Endothelial cell of umbilical vein (primary cell): ENCODE results near the gene EGLN1.

Source experiments
- CTCF ChIP-seq, 2 donors: IDR thresholded peaks; 1 replicate in 1 of 2; 2 replicates in 1 of 2; pipeline ENCODE4 v1.5.1; 2011; ENCODE audit warnings: low read length in 2 of 2, mild to moderate bottlenecking in 2 of 2, moderate library complexity in 2 of 2, control low read depth in 1 of 2, inconsistent platforms in 1 of 2, low read depth in 1 of 2; ENCODE audit not compliant: insufficient read depth in 1 of 2; ENCODE audit errors: extremely low read depth in 1 of 2
- POLR2A ChIP-seq: IDR thresholded peaks from 2 replicates; pipeline ENCODE4 v1.6.1; 2012; ENCODE audit warnings: low read depth, mild to moderate bottlenecking, control low read depth, low read length

GRCh38 chr1:231338270-231339128 is 83.6 kb downstream of the EGLN1 start, which contains the start of gene SPRTN:
- no peak for TF ChIP-seq CTCF (IDR thresholded peaks at IDR 0.05; ENCODE audit: extremely low read depth in 1 of 2, insufficient read depth in 1 of 2, low read depth in 1 of 2, low read length in 2 of 2)
- no peak for TF ChIP-seq POLR2A
